Vagina (tissue), 2 donors: ENCODE results near the gene ABHD2.

Experiments
- CTCF ChIP-seq, 3 experiments: fragments of 450-650 bp in 2 of 3; fragments of 200-600 bp in 1 of 3; sonication (generic) in 1 of 3; IDR thresholded peaks; one replicate each; pipeline ENCODE4 v1.5.1; 2017 to 2019; ENCODE audit warnings: antibody characterized with exemption in 3 of 3, mild to moderate bottlenecking in 2 of 3, moderate library complexity in 2 of 3
- POLR2A ChIP-seq, 2 donors: fragments of 450-650 bp; IDR thresholded peaks; one replicate each; pipeline ENCODE4 v1.6.1; 2017; ENCODE audit warnings: antibody characterized with exemption in 2 of 2, mild to moderate bottlenecking in 2 of 2, moderate library complexity in 2 of 2
- POLR2AphosphoS5 ChIP-seq, 2 donors: sonication (generic); formaldehyde crosslinking; IDR thresholded peaks; one replicate each; pipeline ENCODE4 v1.9.0; 2017; ENCODE audit warnings: antibody characterized with exemption in 2 of 2, mild to moderate bottlenecking in 2 of 2, low read depth in 1 of 2; ENCODE audit not compliant: insufficient read depth in 1 of 2

DNA sequence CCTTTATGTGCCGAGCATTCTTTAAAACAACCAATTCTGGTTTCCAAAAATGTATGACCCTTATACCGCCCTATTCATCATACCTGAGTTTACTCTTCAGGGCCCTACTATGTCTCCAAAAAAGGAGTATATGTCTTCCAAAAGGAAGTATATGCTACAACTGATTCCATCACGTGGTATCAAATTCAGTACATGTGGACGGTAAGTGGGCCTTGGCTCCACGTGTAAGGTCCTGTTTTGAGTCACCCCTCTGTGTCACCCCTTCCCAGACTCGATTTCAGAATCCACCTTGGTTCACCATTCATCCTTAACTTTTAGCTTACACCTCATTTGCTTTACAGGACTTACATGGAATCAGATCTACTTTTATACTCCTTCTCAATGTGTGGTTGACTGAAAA, 37.8 kb downstream of the ABHD2 start:
- TF ChIP-seq CTCF (IDR thresholded peaks at IDR 0.05) (no peak), POLR2A (IDR thresholded peaks at IDR 0.05) (no peak), POLR2AphosphoS5 (IDR thresholded peaks at IDR 0.05; ENCODE audit: insufficient read depth in 1 of 2, low read depth in 1 of 2) (no peak)
